Mesothelial cell of epicardium (in vitro differentiated cells): ENCODE measurements around the gene HSPBAP1. TPM values are rescaled to one million over a fixed set of nuclear protein-coding genes. Genes with fewer than 3 reads are reported as not detected.

ENCODE experiments used
- DNase-seq, 2 experiments: peaks; one replicate each; pipeline ENCODE4 v3.0.0; 2021; ENCODE audit warnings: low spot score in 2 of 2; ENCODE audit not compliant: unreplicated experiment in 2 of 2
- H3K27ac Mint-ChIP-seq: 2 replicates; pipeline ENCODE4 v1.8.0; 2021; ENCODE audit warnings: mixed read lengths
- H3K27me3 Mint-ChIP-seq: 2 replicates; pipeline ENCODE4 v1.8.0; 2021; ENCODE audit warnings: low read depth, mixed read lengths
- H3K36me3 Mint-ChIP-seq: 2 replicates; pipeline ENCODE4 v1.8.0; 2021; ENCODE audit warnings: mixed read lengths
- H3K4me1 Mint-ChIP-seq: 2 replicates; pipeline ENCODE4 v1.8.0; 2021; ENCODE audit warnings: mixed read lengths
- H3K4me3 Mint-ChIP-seq: 2 replicates; pipeline ENCODE4 v1.8.0; 2021; ENCODE audit warnings: mild to moderate bottlenecking, moderate library complexity, mixed read lengths
- H3K9me3 Mint-ChIP-seq: 2 replicates; pipeline ENCODE4 v1.8.0; 2021; ENCODE audit warnings: mixed read lengths
- total RNA-seq: library from RNA; stranded (reverse); gene quantifications from 3 replicates; pipeline ENCODE4 v1.2.1, GENCODE V29; 2021
- TF ChIP-seq, protein P1 (sequence below): fragments of 200-600 bp; sonication (generic); IDR thresholded peaks from one replicate; pipeline ENCODE4 v1.5.0; 2021; ENCODE audit warnings: antibody characterized with exemption; ENCODE audit not compliant: unreplicated experiment

HSPBAP1 gene
- total RNA-seq, 1 donor from 2014 or later = 11.3 TPM

- Mint-ChIP-seq H3K4me1 (peaks cover 28% of the 10 kb centered on the region), H3K27ac (peak within 1 kb of the TSS; percentile 99), H3K27me3 (no peaks in the 10 kb centered on the region), H3K9me3 (no peaks in the 10 kb centered on the region), H3K4me3 (peak within 1 kb of the TSS; percentile 79), H3K36me3 (no peaks in the 10 kb centered on the region)
- DNase-seq = peak; percentile 65 to 82
- TF ChIP-seq, protein P1, sequence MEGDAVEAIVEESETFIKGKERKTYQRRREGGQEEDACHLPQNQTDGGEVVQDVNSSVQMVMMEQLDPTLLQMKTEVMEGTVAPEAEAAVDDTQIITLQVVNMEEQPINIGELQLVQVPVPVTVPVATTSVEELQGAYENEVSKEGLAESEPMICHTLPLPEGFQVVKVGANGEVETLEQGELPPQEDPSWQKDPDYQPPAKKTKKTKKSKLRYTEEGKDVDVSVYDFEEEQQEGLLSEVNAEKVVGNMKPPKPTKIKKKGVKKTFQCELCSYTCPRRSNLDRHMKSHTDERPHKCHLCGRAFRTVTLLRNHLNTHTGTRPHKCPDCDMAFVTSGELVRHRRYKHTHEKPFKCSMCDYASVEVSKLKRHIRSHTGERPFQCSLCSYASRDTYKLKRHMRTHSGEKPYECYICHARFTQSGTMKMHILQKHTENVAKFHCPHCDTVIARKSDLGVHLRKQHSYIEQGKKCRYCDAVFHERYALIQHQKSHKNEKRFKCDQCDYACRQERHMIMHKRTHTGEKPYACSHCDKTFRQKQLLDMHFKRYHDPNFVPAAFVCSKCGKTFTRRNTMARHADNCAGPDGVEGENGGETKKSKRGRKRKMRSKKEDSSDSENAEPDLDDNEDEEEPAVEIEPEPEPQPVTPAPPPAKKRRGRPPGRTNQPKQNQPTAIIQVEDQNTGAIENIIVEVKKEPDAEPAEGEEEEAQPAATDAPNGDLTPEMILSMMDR = no peak
Observed at GRCh38 chr3:122794779-122795673, 1.4 kb upstream of the HSPBAP1 start, which contains the start of gene SLC49A4. Gene SLC49A4, plus strand, starts transcription at chr3:122795069. Its CDS starts 124 bp downstream, at chr3:122795193.

- no peaks in the 10 kb centered on the region for H3K27me3 Mint-ChIP-seq
- no peaks in the 10 kb centered on the region for H3K36me3 Mint-ChIP-seq
- H3K9me3 Mint-ChIP-seq = no peaks in the 10 kb centered on the region
- H3K27ac Mint-ChIP-seq = peak overlapping the region; percentile 99
- H3K4me1 Mint-ChIP-seq = peaks cover 28% of the 10 kb centered on the region
- H3K4me3 Mint-ChIP-seq = no peak overlapping the region
- TF ChIP-seq, protein P1 = no peak
- no peak for DNase-seq
Observed at GRCh38 chr3:122794483-122794778, 800 bp upstream of the HSPBAP1 start.

- TF ChIP-seq, protein P1 = no peak
- Mint-ChIP-seq H3K4me1 (peaks cover 21% of the 10 kb centered on the region), H3K9me3 (no peaks in the 10 kb centered on the region), H3K36me3 (no peaks in the 10 kb centered on the region), H3K27ac (peak overlapping the region; percentile 36), H3K4me3 (no peak overlapping the region), H3K27me3 (no peaks in the 10 kb centered on the region)
- no peak for DNase-seq
Observed at GRCh38 chr3:122789585-122790273, 3.9 kb downstream of the HSPBAP1 start.

- no peaks in the 10 kb centered on the region for H3K9me3 Mint-ChIP-seq
- no peak overlapping the region for H3K27ac Mint-ChIP-seq
- H3K4me1 Mint-ChIP-seq = peaks cover 13% of the 10 kb centered on the region
- peaks cover 2% of the 10 kb centered on the region for H3K36me3 Mint-ChIP-seq
- no peak overlapping the region for H3K4me3 Mint-ChIP-seq
- TF ChIP-seq, protein P1 = no peak
- H3K27me3 Mint-ChIP-seq = no peaks in the 10 kb centered on the region
- DNase-seq = no peak
Observed at GRCh38 chr3:122787872-122788271, 5.8 kb downstream of the HSPBAP1 start.

GRCh38 chr3:122786066-122786465 lies 7.6 kb downstream of the HSPBAP1 start:
- Mint-ChIP-seq H3K4me1 (peaks cover 11% of the 10 kb centered on the region), H3K4me3 (no peak overlapping the region), H3K27ac (peak overlapping the region; percentile 30)

More at GRCh38 chr3:122786066-122786465, 7.6 kb downstream of the HSPBAP1 start:
- Mint-ChIP-seq H3K9me3 (peaks cover 4% of the 10 kb centered on the region), H3K27me3 (no peaks in the 10 kb centered on the region), H3K36me3 (peaks cover 5% of the 10 kb centered on the region)
- no peak for DNase-seq
- TF ChIP-seq, protein P1 = no peak
